ENCODE results near the gene ELAC2. TPM values are rescaled to one million over a fixed set of nuclear protein-coding genes. Genes with fewer than 3 reads are reported as not detected.

ELAC2 gene
- total and polyA plus RNA-seq, 2 of the 8 experiments (the other 6 are each of a cell fraction or from before 2014, with no cell fraction given), result 91.6 to 127 TPM

DNA sequence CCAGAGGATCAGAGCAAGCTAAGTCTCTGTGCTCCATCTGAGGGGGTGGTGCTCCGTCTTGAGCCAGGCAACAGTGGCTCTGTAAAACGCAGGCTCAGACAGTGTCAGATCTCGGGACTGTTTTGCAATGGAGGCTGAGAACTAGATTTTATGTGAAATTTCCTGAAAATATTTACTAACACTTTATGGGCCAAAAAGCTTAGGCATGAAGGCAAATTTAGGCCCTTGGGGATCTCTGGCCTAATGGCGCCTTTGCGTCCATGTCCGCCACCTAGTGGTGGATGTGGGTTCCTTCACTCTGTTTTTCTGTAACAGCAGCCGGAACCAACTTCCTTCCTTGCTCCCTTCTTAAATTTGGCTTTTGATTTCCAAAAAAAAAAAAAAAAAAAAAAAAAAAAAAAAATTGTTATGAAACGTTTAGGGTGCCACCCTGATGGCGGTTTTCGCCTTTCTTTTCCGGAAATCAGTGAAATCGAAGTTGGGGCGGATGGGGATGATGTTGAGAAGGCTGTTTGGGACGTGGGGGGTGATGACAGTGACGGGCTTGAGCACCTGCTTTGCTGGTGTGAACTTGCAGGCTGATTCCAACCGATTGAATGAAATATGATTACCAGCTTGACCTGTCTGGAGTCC lies 14.0 kb upstream of the ELAC2 start:
- Histone ChIP-seq H3K4me1 (replicated peaks in 1 of 4; ENCODE audit: control insufficient read depth in 3 of 4, insufficient read depth in 4 of 4, low read length in 3 of 4) (no peaks in the 10 kb centered on the region), H2BK12ac (ENCODE audit: low read depth, low read length) (no peak overlapping the region; the same call in 1 of the 2 replicates), H3K23ac (ENCODE audit: insufficient read length) (no peak overlapping the region), H2BK15ac (ENCODE audit: low read length) (peak overlapping the region; percentile 65; the same call in 1 of the 2 replicates), H4K20me1 (replicated peaks in 1 of 2; ENCODE audit: control insufficient read depth in 1 of 2, insufficient read depth in 2 of 2, low read length in 2 of 2) (no peaks in the 10 kb centered on the region), H2BK20ac (ENCODE audit: low read length) (no peak overlapping the region), H3K9me3 (ENCODE audit: insufficient read depth in 2 of 2, low read depth in 1 of 2, low read length in 1 of 2) (no peaks in the 10 kb centered on the region; a peak in 1 of 4 replicates), H4K8ac (ENCODE audit: extremely low read depth, insufficient read depth, low read length) (no peak overlapping the region; the same call in 1 of the 2 replicates), H3K27me3 (replicated peaks in 1 of 4; ENCODE audit: control insufficient read depth in 3 of 4, extremely low read depth in 1 of 4, insufficient read depth in 3 of 4, low read length in 3 of 4) (no peaks in the 10 kb centered on the region), H3K79me1 (ENCODE audit: low read depth, low read length) (no peaks in the 10 kb centered on the region), H4K91ac (replicated peaks; ENCODE audit: insufficient read length, low read length) (no peak overlapping the region), H3K18ac (ENCODE audit: extremely low read depth, low read length) (no peak overlapping the region), H4K5ac (ENCODE audit: insufficient read length, low read depth, low read length) (no peak overlapping the region), H2AK5ac (ENCODE audit: low read depth, low read length) (no peak overlapping the region), H2BK120ac (replicated peaks; ENCODE audit: low read depth, low read length) (no peak overlapping the region), H3K14ac (ENCODE audit: insufficient read length) (no peak overlapping the region), H2AFZ (ENCODE audit: low read length) (peak overlapping the region; percentile 80), H3K56ac (replicated peaks; ENCODE audit: insufficient read length, low read depth, low read length) (no peak overlapping the region), H3K4ac (replicated peaks; ENCODE audit: insufficient read length, low read depth, low read length) (no peak overlapping the region), H3K79me2 (ENCODE audit: control insufficient read depth in 1 of 2, insufficient read depth in 2 of 2, low read length in 2 of 2) (no peaks in the 10 kb centered on the region), H3K9ac (replicated peaks in 1 of 4; ENCODE audit: extremely low read depth in 1 of 4, low read depth in 3 of 4, low read length in 3 of 4) (no peak overlapping the region; a peak in 2 of 7 replicates), H3K23me2 (ENCODE audit: low read depth, low read length) (no peaks in the 10 kb centered on the region), H3K4me2 (ENCODE audit: insufficient read depth in 1 of 2, low read depth in 2 of 2, low read length in 2 of 2) (no peak overlapping the region), H2BK5ac (ENCODE audit: low read depth, low read length) (no peak overlapping the region), H3K4me3 (ENCODE audit: extremely low read depth in 1 of 4, insufficient read depth in 2 of 4, low read depth in 3 of 4, low read length in 4 of 4) (no peak overlapping the region), H3K27ac (ENCODE audit: low read depth, low read length) (no peak overlapping the region), H3K36me3 (ENCODE audit: control insufficient read depth in 2 of 4, insufficient read depth in 4 of 4, low read length in 3 of 4) (no peaks in the 10 kb centered on the region)
- CTCF ChIA-PET (ENCODE audit: partially characterized antibody), result interaction anchor here (0.5 to 6.2 kb wide), 39 partner anchors 9 to 1166 kb away, joined by 3 to 52 read pairs (median 4); partner anchors contain the start of gene ELAC2
- DNase-seq (ENCODE audit: low read depth in 1 of 2, low spot score in 2 of 2), result peak in 1 of 2 experiments; percentile 66
- TF ChIP-seq RAD21 (IDR thresholded peaks at IDR 0.05 in 1 of 2, conservative IDR thresholded peaks at IDR 0.05 in 1 of 2; ENCODE audit: low read depth in 2 of 2, low read length in 2 of 2) (peak; percentile 34 to 39; a peak in 2 of 4 replicates), YY1 (IDR thresholded peaks at IDR 0.05; ENCODE audit: low read depth, low read length) (peak; percentile 91), ZNF274 (IDR thresholded peaks at IDR 0.05; ENCODE audit: borderline replicate concordance, extremely low read depth, low read length) (no peak)
- TF ChIP-seq, protein P1, sequence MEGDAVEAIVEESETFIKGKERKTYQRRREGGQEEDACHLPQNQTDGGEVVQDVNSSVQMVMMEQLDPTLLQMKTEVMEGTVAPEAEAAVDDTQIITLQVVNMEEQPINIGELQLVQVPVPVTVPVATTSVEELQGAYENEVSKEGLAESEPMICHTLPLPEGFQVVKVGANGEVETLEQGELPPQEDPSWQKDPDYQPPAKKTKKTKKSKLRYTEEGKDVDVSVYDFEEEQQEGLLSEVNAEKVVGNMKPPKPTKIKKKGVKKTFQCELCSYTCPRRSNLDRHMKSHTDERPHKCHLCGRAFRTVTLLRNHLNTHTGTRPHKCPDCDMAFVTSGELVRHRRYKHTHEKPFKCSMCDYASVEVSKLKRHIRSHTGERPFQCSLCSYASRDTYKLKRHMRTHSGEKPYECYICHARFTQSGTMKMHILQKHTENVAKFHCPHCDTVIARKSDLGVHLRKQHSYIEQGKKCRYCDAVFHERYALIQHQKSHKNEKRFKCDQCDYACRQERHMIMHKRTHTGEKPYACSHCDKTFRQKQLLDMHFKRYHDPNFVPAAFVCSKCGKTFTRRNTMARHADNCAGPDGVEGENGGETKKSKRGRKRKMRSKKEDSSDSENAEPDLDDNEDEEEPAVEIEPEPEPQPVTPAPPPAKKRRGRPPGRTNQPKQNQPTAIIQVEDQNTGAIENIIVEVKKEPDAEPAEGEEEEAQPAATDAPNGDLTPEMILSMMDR (IDR thresholded peaks at IDR 0.05; ENCODE audit: control extremely low read depth in 1 of 3, insufficient read depth in 1 of 3, low read depth in 1 of 3, low read length in 3 of 3), result peak; percentile 63 to 83 (median 74)
- peak; percentile 82 for FAIRE-seq
- 48% methylated on average over 14 of the region's 16 CpGs; no CpG with 5 or more reads in 1 of the 2 experiments for WGBS, 2 experiments (ENCODE audit: extremely low coverage in 1 of 2, insufficient coverage in 1 of 2, insufficient read length in 1 of 2, insufficient replicate concordance in 2 of 2, low coverage in 1 of 2, low lambda C conversion rate in 2 of 2, missing lambda C conversion rate in 1 of 2)
- POLR2A ChIA-PET (ENCODE audit: partially characterized antibody), result interaction anchor here (0.7 to 1.7 kb wide), 2 partner anchors 14 to 1174 kb away, joined by 6 to 7 read pairs; partner anchors contain the start of gene ELAC2

All from H1 (cell line).